Measurements from ENCODE around the gene FCAMR.

FCAMR gene

GRCh38 chr1:206992790-206993189, 22.5 kb upstream of the FCAMR start:
- DNase-seq (ENCODE audit: low read depth) = no peak

- DNase-seq (ENCODE audit: low read depth) = no peak
Measured at GRCh38 chr1:206987873-206988272, 17.6 kb upstream of the FCAMR start.

- DNase-seq (ENCODE audit: low read depth) = no peak
Measured at GRCh38 chr1:206986885-206987284, 16.6 kb upstream of the FCAMR start.

GRCh38 chr1:206986402-206986801, 16.1 kb upstream of the FCAMR start:
- no peak for DNase-seq (ENCODE audit: low read depth)

- no peak for DNase-seq (ENCODE audit: low read depth)
Measured at GRCh38 chr1:206985162-206985749, 15.0 kb upstream of the FCAMR start.

GRCh38 chr1:206982216-206982615, 12.0 kb upstream of the FCAMR start:
- DNase-seq (ENCODE audit: low read depth) = peak; percentile 13

- DNase-seq (ENCODE audit: low read depth) = no peak
Measured at GRCh38 chr1:206979379-206980043, 9.3 kb upstream of the FCAMR start.

- no peak for DNase-seq (ENCODE audit: low read depth)
Measured at GRCh38 chr1:206978259-206978658, 8.0 kb upstream of the FCAMR start.

- DNase-seq (ENCODE audit: low read depth) = no peak
Measured at GRCh38 chr1:206975306-206975705, 5.0 kb upstream of the FCAMR start.

GRCh38 chr1:206974140-206974539, 3.9 kb upstream of the FCAMR start:
- DNase-seq (ENCODE audit: low read depth) = no peak

GRCh38 chr1:206972728-206973127, 2.5 kb upstream of the FCAMR start:
- DNase-seq (ENCODE audit: low read depth) = no peak

- no peak for DNase-seq (ENCODE audit: low read depth)
Measured at GRCh38 chr1:206971029-206971655, 882 bp upstream of the FCAMR start.

- DNase-seq (ENCODE audit: low read depth) = no peak
Measured at GRCh38 chr1:206969090-206969489, 1.2 kb downstream of the FCAMR start.

GRCh38 chr1:206967096-206967849, 3.0 kb downstream of the FCAMR start:
- no peak for DNase-seq (ENCODE audit: low read depth)

- no peak for DNase-seq (ENCODE audit: low read depth)
Measured at GRCh38 chr1:206965781-206966180, 4.5 kb downstream of the FCAMR start.

- no peak for DNase-seq (ENCODE audit: low read depth)
Measured at GRCh38 chr1:206963740-206964139, 6.5 kb downstream of the FCAMR start.

GRCh38 chr1:206963119-206963712, 7.0 kb downstream of the FCAMR start:
- no peak for DNase-seq (ENCODE audit: low read depth)

- no peak for DNase-seq (ENCODE audit: low read depth)
Measured at GRCh38 chr1:206962272-206962671, 8.0 kb downstream of the FCAMR start.

- no peak for DNase-seq (ENCODE audit: low read depth)
Measured at GRCh38 chr1:206961668-206962067, 8.6 kb downstream of the FCAMR start.

GRCh38 chr1:206960676-206961386, 9.4 kb downstream of the FCAMR start:
- DNase-seq (ENCODE audit: low read depth) = no peak

GRCh38 chr1:206958144-206958543, 12.1 kb downstream of the FCAMR start:
- no peak for DNase-seq (ENCODE audit: low read depth)

GRCh38 chr1:206957639-206958038, 12.6 kb downstream of the FCAMR start:
- DNase-seq (ENCODE audit: low read depth) = no peak

All from T-helper 22 cell (primary cell).